ENCODE data around the gene GET4.

DNA sequence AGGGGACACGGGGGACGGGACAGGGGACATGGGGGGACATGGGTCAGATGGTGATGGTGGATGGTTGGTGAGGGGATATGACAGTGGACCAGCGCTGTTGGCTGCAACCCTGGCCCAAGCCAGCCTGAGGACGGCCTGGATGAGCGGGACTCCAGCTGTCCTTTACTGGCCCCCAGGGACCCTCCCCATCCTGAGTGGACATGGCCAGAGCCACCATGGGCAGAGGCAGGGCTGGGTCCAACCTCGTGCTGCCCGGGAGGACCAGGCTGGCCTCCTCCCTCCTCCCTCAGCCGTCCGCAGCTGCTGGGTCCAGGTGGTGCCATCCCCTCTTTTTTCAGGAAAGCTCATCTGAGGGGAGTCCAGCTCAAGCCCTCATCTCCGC is 30.4 kb downstream of the GET4 start:
- TF ChIP-seq, protein P1, sequence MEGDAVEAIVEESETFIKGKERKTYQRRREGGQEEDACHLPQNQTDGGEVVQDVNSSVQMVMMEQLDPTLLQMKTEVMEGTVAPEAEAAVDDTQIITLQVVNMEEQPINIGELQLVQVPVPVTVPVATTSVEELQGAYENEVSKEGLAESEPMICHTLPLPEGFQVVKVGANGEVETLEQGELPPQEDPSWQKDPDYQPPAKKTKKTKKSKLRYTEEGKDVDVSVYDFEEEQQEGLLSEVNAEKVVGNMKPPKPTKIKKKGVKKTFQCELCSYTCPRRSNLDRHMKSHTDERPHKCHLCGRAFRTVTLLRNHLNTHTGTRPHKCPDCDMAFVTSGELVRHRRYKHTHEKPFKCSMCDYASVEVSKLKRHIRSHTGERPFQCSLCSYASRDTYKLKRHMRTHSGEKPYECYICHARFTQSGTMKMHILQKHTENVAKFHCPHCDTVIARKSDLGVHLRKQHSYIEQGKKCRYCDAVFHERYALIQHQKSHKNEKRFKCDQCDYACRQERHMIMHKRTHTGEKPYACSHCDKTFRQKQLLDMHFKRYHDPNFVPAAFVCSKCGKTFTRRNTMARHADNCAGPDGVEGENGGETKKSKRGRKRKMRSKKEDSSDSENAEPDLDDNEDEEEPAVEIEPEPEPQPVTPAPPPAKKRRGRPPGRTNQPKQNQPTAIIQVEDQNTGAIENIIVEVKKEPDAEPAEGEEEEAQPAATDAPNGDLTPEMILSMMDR (optimal IDR thresholded peaks at IDR 0.05 in 1 of 3, IDR thresholded peaks at IDR 0.05 in 1 of 3, conservative IDR thresholded peaks at IDR 0.05 in 1 of 3; ENCODE audit: extremely low read depth in 1 of 3, insufficient read depth in 2 of 3, low read length in 3 of 3): no peak
- no peak for TF ChIP-seq EZH2 (IDR thresholded peaks at IDR 0.05; ENCODE audit: low read length)
